Myocyte (in vitro differentiated cells): Measurements from ENCODE around the gene LONRF2. TPM values are rescaled to one million over a fixed set of nuclear protein-coding genes. Genes with fewer than 3 reads are reported as not detected.
"Not testable (repeated sequence)": the region's sequence is repeated elsewhere in the genome, so short reads cannot be mapped to it uniquely, and the experiment has no call there.

Experiments used
- DNase-seq: peaks from one replicate; pipeline ENCODE4 v3.0.0-alpha.2; 2012; ENCODE audit warnings: low read depth
- polyA plus RNA-seq: library from polyadenylated mRNA; unstranded; fragments of >200 nt; gene quantifications from one replicate; pipeline ENCODE4 v1.2.1, GENCODE V29; 2012; ENCODE audit warnings: missing spikeins
- total RNA-seq: library from RNA; depleted of rRNA; stranded (reverse); fragments of >200 nt; gene quantifications from 2 replicates; pipeline ENCODE4 v1.2.3, GENCODE V29; 2014

The LONRF2 gene
- total RNA-seq: not detected in 2 replicates
- not detected for polyA plus RNA-seq

GRCh38 chr2:100321866-100322820 is at the start of gene LONRF2:
Gene LONRF2 (minus strand): TSS chr2:100322501. CDS start chr2:100322093, 408 bp downstream.
- DNase-seq: no peak

- DNase-seq: no peak
Observed at GRCh38 chr2:100367163-100367562, 44.9 kb upstream of the LONRF2 start.

- DNase-seq: peak; percentile 38
Observed at GRCh38 chr2:100365434-100365833, 43.1 kb upstream of the LONRF2 start.

DNA sequence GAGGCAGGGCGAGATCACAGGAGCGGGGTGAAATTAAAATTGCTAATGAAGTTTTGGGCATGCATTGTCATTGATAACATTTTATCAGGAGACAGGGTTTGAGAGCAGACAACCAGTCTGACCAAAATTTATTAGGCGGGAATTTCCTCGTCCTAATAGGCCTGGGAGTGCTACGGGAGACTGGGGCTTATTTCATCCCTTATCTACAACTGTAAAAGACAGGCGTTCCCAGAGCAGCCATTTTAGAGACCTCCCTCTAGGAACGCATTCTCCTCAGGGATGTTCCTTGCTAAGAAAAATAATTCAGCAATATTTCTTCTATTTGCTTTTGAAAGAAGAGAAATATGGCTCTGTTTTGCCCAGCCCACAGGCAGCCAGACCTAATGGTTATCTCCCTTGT is 40.0 kb upstream of the LONRF2 start:
- not testable (repeated sequence) for DNase-seq

DNA sequence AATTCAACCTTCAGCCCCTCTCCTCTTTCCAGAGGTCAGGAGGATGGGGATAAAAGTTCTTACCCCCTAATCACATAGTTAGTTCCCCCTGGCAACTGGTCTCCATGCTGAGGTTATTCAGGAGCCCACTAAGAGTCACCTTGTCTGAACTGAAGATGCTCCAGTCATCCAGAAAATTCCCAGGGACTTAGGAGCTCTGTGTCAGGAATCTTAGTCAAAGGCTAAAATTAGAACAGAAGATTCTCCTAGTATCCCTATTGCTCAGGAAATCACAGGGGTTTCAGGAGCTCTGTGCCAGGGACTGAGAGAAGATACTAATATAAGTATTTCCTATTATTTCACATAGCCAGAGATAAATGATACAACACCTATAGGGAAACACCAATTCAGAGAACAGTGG is 37.3 kb upstream of the LONRF2 start:
- DNase-seq: no peak

- no peak for DNase-seq
Observed at GRCh38 chr2:100358554-100358953, 36.3 kb upstream of the LONRF2 start.

- DNase-seq: no peak
Observed at GRCh38 chr2:100352521-100352920, 30.2 kb upstream of the LONRF2 start.

DNA sequence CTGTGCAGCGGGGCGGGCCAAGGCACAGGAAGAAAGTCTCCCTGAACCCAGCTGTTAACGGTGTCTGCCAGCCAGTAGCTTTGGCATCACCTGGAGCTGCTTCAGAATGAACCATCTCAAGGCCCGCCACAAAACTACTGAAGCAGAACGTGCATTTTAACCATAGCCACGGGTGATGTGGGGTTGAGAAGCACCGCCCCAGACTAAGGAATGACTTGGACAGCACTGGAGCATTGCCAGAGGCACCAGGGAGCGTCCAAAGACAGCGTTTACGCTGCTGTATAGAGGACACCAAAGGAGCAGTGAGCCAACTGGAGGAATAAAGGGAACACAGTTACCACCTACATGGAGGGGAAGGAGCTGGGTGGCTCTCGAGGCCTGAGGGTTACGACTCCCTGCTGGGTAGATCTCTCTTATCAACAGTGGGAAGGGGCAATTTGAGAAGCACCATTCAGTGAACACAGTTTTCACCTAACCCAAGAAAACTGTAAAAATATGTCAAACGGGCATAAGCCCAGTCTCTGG is 28.4 kb upstream of the LONRF2 start:
- DNase-seq: no peak

DNA sequence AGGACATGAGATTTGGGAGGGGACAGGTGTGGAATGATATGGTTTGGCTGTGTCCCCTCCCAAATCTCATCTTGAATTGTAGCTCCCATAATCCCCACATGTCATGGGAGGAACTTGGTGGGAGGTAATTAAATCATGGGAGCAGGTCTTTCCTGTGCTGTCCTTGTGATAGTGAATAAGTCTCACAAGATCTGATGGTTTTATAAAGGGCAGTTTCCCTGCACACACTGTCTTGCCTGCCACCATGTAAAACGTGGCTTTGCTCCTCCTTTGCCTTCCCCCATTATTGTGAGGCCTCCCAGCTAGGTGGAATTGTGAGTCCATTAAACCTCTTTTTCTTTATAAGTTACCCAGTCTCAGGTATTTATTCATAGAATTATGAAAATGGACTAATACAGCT is 22.8 kb upstream of the LONRF2 start:
- DNase-seq: not testable (repeated sequence)

- no peak for DNase-seq
Observed at GRCh38 chr2:100344433-100344832, 22.1 kb upstream of the LONRF2 start.

GRCh38 chr2:100342466-100342865 is 20.2 kb upstream of the LONRF2 start:
- DNase-seq: not testable (repeated sequence)

- no peak for DNase-seq
Observed at GRCh38 chr2:100339823-100340222, 17.5 kb upstream of the LONRF2 start.

DNA sequence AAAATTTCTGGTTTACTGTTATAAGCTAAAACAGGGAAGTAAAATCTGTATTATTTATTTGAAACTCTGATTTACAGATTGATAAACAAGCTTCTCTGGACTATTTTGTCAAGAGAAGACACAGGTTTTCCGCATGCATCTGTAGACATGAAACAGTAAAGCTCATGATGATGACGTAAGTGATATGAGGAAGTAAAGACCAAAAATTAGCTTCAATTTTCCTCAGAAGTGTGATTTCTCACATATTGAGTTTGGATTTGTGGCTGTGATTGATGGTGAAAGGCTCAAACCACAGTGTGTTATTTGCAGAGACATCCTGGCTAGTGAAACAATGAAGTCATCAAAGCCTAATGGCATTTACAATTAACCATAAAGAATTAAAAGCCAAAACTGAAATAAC is 12.6 kb upstream of the LONRF2 start:
- DNase-seq: no peak

- DNase-seq: no peak
Observed at GRCh38 chr2:100327742-100328141, 5.4 kb upstream of the LONRF2 start.

DNA sequence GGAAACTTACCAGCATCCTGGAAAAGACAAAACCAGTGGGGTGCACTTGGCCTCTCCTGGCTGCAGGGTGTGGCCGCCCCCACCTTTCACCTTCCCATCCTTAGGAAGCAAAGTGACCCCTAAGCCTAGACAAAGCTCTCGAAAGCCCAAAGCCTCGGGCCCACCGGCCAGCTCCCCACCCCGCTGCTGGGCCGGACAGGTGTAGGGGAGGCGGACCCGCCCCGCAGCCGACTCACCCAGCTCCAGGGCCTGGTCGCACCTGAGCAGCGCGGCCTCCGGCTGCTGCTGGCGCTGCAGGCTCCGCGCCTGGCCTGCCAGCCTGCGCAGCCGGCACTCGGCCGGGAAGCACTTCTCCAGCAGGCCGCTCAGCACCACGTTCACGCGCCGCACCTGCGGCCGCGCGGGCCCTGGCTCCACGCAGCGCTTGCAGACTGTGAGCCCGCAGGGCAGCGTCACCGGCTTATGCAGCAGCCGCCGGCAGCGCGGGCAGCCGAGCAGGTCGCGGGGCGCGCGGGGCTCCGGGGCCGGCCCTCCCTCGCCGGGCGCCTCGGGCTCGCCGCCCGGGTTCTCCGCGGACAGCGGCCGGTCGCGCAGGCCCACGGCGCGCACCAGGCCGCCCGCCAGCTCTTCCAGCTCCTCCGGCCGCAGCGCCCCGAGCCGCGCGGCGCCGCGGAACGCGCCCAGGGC is 979 bp downstream of the LONRF2 start:
- DNase-seq: no peak

- DNase-seq: no peak
Observed at GRCh38 chr2:100320547-100321178, 1.6 kb downstream of the LONRF2 start.

- DNase-seq: no peak
Observed at GRCh38 chr2:100317634-100318033, 4.7 kb downstream of the LONRF2 start.

- DNase-seq: no peak
Observed at GRCh38 chr2:100309973-100310719, 12.2 kb downstream of the LONRF2 start.

- no peak for DNase-seq
Observed at GRCh38 chr2:100309311-100309710, 13.0 kb downstream of the LONRF2 start.

DNA sequence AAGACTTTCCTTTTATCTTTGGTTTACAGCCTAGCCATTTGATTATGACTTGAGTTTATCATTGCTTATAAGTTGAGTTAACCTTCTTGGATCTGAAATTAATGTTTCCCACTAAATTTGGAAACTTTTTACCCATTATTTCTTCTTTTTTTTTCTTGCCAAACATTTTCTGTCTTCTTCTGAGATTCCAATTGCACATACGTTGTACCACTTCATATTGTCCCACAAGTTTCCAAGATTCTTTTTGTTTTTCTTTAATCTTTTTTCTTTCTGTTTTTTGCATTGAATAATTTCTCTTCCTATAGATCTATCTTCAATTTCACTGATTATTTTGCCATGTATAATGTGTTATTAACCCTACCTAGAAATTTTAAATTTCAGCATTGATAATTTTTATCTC is 18.6 kb downstream of the LONRF2 start:
- no peak for DNase-seq

GRCh38 chr2:100302585-100302892 is 19.8 kb downstream of the LONRF2 start:
- DNase-seq: no peak
